ENCODE measurements around the gene SEC61B.

The SEC61B gene

DNA sequence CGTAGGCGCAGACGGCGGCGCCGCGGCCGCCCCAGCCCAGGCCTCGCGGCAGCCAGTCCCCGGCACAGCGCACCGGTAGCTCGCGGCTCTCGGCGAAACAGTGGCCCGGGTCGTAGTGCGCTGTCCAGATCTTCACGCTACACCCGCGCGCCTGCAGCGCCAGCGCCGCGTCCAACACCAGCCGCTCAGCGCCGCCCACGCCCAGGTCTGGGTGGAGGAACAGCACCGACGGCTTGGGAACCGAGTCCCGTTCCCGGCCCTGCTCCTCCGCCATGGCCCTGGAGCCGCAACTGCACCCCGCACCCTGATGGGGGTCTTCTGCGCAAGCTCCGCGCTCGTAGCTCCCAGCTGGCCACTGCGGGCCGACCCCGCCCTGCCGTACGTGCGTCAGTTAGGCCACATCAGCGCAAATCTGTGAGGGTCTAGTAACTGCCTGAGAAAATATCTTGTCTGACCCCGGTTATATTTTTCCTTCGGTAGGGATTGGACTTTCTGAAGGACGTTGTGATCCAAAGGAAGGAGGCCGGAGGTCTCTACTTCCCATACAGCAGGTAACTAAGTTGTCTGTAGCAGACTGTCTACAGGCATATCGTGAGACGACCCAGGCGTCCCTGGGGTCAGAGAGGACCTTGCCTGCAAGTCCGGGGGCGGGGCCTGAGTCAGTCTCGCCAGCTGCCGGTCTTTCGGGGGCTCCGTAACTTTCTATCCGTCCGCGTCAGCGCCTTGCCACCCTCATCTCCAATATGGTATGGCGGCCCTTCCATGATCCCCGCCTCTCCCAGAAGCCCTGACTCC is at the start of gene SEC61B, which contains the start of gene ALG2:
Gene SEC61B (plus strand): TSS at position 662 of the 795 bp plus-strand sequence. CDS start 82 bp downstream, at position 744.
Gene ALG2 (minus strand): TSS at position 322 of the 795 bp plus-strand sequence. CDS start 48 bp downstream, at position 274.
- peak; percentile 86 to 94 (median 89) for DNase-seq (ENCODE audit: low read depth in 3 of 3)

DNA sequence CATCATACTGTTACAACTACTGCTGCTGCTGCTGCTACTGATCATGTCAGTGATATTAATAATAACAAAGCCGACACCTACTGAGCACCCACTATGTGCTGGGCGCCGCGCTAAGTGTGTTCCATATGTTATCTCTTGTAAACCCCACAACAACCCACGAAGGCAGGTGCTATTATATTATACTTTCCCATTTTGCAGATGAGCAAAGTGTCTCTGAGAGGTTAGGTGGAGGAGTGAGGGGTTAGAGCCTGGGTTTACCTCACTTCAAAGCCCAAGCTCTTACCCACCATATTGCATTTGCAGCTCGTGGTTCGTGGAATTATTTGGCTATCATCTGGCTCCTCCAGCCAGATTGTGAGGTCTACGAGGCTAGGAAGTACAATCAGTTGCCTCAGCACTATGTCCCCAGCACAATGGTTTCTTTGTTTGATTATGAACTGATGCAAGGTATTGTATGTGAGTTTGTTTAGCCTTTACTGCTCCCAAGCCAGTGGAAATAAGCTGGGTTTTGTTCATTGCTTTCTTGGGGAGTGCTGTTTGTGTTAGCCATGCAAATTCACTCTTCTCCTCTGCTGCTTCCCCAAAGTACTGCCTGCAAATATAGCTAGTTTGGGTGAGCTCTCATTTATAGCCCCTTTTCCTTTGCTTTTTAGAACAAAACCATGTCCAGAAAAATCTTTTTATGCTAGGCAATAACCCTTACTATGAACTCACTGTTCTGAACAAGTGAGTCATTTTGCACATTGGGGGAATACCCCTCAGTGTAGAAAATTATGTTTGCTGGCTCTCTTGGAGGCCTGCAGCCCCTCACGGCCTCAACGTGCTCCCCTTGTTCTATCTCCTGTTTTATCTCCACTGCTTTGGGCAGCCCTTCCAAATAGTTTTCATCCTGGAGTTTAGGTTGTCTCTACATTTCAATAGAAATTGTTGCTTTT is 48.2 kb upstream of the SEC61B start:
- no peak for DNase-seq (ENCODE audit: low read depth in 3 of 3)

DNA sequence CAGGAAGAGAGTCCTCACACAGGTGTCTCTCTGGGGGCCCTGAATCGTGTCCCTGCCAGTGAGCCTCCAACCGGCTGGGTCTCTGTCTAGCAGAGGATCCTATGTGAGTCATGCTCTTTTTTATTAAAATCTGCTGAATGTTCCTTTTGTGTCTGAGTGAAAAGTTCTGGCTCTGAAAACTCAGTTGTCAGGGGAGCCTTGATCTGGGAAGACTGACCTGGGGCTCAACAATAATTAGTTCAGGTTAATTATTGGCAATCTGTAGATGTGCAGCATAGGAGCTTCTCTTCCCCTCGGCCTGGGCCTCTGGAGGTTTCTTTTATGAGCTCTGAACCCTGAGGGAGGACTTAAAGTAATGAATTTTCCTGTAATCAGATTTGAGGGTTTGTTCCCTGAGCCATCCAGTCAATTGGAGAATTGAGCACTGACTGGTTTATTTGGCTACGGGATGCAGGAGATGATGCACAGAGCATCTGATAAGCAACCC is 45.5 kb upstream of the SEC61B start:
- DNase-seq (ENCODE audit: low read depth in 3 of 3) = no peak

DNA sequence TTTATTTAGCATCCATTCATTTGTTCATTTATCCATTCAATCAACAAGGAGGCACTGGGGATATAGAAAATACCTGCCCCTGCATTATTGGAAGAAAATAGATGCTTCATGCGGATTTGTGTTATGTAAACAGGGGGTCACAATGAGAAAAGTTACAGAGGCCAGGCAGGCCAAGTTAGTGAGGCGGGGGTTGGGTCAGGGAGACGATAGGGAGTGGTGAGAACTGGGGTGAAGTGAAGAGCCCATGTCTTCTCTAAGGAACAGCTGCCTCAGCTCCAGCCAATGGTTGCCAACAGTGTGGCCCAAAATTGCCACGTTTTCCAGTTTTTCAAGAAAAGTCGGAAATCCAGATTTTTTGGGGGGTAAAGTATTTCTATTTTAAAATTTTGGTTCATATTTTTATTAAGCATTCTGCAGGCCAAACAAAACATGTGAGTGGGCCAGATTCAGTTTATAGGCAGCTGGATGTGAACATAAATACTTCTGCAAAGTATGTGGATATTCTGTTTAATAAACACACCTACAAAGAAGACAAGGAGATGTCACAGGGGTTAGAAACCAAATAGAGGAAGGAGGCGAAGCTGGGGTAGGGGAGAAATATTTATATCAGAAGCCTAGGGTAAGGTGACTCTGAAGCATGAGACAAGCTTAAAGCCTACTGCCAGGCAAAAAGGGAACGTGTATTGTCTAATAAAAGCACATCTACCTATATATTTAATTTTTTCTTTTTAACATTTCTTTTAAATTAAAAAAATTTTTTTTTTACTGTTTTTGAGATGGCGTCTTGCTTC is 44.3 kb upstream of the SEC61B start:
- no peak for DNase-seq (ENCODE audit: low read depth in 3 of 3)

DNA sequence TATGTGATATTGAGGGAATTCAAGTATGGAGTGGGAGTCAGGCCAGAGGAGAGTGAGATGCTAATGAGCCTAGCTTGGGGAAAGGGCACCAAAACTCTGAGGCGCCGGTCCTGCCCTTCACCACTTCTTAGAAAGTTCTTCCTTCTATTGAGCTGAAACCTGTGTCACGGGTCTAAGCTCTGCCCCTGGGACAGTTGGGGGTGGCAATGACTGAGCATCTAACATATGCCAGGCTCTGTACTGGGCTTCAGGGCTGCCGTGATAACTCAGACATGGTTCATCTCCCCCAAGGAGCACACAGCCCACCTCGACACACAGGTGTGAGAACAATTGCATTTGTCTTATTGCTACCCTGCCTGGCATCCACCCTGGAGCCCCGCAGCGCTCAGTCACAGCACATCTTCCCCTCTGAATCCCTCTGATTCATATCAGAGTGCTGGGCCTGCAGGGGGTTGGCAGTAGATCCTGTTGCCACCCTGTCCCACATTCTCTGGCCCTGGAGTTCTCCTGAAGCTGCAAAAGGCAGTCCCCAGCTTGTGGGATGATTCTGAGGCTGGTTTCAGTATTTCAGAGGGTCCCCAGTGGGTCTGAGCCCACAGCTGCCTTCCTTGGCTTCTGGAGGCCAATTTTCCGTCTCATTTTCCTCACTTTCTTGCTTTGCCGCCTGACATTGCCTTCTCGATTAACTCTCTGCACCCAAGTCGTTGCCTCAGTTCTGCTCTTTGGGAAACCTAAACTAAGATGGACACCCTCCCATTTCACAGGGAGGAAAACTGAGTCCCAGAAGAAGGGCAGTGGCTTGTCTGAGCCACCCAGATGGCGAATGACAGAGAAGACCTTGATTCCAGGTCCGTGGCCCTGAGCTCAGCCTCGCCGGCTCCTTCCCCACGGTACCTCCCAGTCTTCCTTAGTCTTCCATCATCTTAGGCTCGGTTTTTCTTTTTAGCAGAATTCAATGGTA is 42.9 kb upstream of the SEC61B start:
- no peak for DNase-seq (ENCODE audit: low read depth in 3 of 3)

GRCh38 chr9:99180199-99180598 is 41.9 kb upstream of the SEC61B start:
- no peak for DNase-seq (ENCODE audit: low read depth in 3 of 3)

DNA sequence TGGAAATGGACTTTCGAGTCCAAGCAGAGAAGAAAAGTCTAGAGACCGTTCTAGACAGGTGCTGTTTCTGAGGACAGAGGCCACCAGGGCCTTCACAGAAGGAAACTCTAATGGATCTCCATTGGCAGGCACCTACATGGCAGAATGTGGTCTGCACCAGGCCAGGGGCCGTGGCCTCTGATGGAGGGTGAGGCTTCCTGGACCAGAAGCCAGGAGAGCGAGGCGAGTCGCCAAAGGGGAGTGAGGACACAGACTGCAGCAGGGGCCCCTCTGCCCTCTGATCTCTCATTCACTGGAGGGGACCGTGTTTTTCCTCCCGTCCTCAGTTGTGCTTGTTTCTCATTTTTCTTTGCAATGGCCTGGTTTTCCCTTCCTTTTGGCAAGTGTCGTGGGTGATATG is 41.4 kb upstream of the SEC61B start:
- no peak for DNase-seq (ENCODE audit: low read depth in 3 of 3)

GRCh38 chr9:99181206-99181605 is 40.9 kb upstream of the SEC61B start:
- DNase-seq (ENCODE audit: low read depth in 3 of 3) = no peak

DNA sequence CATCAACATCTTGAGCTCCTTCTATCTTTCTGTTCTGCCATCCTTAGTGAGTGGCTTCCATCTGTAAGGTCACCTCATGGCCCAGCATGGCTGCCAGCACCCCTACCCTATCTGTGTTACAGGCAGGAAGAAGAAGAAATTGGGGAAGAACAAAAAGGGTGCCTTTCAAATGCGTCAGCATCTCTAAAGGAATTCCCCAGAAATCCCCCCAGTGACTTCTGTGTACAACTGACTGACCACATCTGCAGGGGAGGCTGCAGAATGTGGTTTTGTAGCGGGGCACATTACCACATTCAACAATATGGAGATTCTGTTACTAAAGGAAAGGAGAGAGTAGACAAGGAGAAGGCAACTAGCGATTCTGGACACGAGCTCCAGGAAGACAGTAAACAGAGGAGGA is 40.5 kb upstream of the SEC61B start:
- DNase-seq (ENCODE audit: low read depth in 3 of 3) = no peak

DNA sequence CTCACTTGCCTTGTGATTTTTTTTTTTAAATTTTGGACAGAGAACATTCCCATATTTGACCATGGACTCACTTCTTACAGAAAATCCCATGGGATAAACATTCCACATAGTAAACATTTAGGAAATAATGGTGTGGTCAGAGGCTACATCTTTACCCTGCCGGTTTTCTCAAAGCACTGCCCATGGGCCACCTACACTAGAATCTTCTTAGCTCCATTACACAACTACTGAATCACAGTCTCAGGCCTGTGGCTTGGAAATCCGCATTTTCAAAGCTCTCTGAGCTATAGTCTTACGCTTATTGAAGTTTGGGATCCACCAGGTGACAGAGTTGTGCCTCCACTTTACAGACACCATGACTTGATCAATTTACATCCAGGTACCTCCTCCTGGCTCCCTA is 39.7 kb upstream of the SEC61B start:
- no peak for DNase-seq (ENCODE audit: low read depth in 3 of 3)

DNA sequence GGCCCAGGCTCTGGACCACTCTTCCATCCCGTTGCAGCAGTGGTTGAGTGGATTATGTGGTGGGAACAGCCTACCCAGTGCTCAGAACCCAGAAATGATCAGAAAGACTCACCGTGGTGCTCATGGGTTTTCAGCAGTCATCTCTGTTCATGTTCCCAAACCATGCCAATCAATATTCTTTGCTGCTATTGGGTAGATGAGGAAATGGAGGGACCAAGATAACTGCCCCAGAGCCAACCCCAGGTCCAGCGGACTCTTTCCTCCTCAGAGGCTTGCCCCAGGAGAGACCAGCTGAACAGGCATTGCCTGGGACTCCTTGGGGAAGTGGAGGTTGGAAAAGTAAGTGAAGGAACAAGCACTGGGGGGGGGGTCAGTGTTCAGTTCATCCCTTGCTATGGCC is 38.5 kb upstream of the SEC61B start:
- no peak for DNase-seq (ENCODE audit: low read depth in 3 of 3)

GRCh38 chr9:99184110-99184474 is 38.0 kb upstream of the SEC61B start:
- no peak for DNase-seq (ENCODE audit: low read depth in 3 of 3)

GRCh38 chr9:99184475-99185347 is 37.4 kb upstream of the SEC61B start:
- peak; percentile 53 to 57 (median 53) for DNase-seq (ENCODE audit: low read depth in 3 of 3)

- no peak for DNase-seq (ENCODE audit: low read depth in 3 of 3)
These were observed 36.8 kb upstream of the SEC61B start for GRCh38 chr9:99185348-99185632.

GRCh38 chr9:99185934-99186333 is 36.1 kb upstream of the SEC61B start:
- no peak for DNase-seq (ENCODE audit: low read depth in 3 of 3)

GRCh38 chr9:99187311-99187710 is 34.8 kb upstream of the SEC61B start:
- DNase-seq (ENCODE audit: low read depth in 3 of 3) = no peak

DNA sequence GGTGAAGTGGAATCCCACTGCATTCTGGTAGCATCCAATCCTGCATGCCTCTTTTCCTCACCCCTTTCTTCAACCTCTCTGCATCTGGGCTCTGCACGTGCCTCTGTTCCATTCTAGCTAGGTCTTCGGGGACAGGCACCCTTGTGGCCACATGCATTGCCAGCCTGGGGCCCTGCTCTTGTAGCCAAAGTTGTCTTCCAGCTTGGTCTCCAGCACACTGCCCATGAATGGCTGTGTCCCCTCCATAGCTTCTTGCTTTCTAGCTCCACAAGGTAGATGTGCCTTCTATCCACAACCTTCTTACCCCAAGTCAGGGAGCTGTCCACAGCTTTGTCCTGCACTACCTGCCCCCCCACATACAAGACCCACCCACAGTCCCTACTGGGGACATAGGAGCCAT is 32.9 kb upstream of the SEC61B start:
- no peak for DNase-seq (ENCODE audit: low read depth in 3 of 3)

DNA sequence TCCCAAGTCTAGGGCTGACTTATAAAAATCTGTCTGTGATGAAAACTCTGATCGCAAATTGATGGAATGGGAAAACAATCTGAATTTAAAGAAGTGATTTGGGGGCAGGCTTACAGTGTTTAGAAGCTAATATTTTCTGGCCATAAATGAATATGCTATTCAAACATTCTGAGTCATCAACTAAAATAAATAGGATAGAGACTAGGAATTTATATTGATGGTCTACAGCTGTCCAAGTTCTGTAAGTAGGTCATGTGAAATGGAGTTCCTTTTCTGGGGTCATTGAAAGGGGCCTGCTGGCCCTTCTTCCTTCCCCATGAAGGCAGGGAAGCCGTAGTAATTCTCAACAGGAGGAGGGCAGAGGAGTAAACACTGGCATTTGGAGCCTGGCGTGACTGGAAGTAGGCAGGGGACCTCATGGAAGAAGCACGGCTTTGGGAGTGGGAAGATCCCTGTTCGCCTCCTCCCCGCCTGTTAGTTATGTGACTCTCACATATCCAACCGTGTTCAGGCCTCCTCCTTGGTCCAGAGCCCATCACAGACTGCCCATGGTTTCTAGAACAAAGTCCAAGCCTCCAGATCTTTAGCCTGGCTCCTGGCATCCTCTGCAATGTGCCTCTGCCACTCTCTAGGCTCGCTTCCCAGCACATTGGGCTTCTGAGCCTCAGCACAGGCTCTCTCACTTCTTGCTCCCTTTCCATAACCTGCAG is 32.0 kb upstream of the SEC61B start:
- DNase-seq (ENCODE audit: low read depth in 3 of 3) = no peak
